ENCODE data around the gene SGTA. TPM values are rescaled to one million over a fixed set of nuclear protein-coding genes. Genes with fewer than 3 reads are reported as not detected.
"Not testable (repeated sequence)": the region's sequence is repeated elsewhere in the genome, so short reads cannot be mapped to it uniquely, and the experiment has no call there.

SGTA gene
- 10 to 100 TPM; 48.7 to 54.4 TPM for total RNA-seq

- peak within 1 kb of the TSS; percentile 93 to 95 for H3K27ac Mint-ChIP-seq
- no peaks in the 10 kb centered on the region for H3K9me3 Mint-ChIP-seq
- peak; percentile 93 to 99 for DNase-seq (ENCODE audit: low spot score in 2 of 2)
Measured at GRCh38 chr19:2782936-2783780, at the start of gene SGTA. TSS of gene SGTA (minus strand) at chr19:2783273. CDS start at chr19:2769068, 14,205 bp downstream.

GRCh38 chr19:2827840-2828489, 44.9 kb upstream of the SGTA start:
- ATAC-seq: no peak
- no peak for DNase-seq (ENCODE audit: low spot score in 2 of 2)
- Mint-ChIP-seq H3K36me3 (peaks cover 20 to 45% of the 10 kb centered on the region in 2 donors), H3K27ac (peak overlapping the region in 1 of 2 donors; percentile 32), H3K9me3 (peaks cover 11 to 24% of the 10 kb centered on the region in 2 donors)

More at GRCh38 chr19:2782936-2783780, at the start of gene SGTA:
- peaks cover 13 to 38% of the 10 kb centered on the region in 2 donors for H3K36me3 Mint-ChIP-seq
- ATAC-seq: peak; percentile 85 to 87

- H3K9me3 Mint-ChIP-seq: peaks cover 8 to 19% of the 10 kb centered on the region in 2 donors
- DNase-seq (ENCODE audit: low spot score in 2 of 2) (no peak), ATAC-seq (no peak)
- H3K36me3 Mint-ChIP-seq: peaks cover 15 to 35% of the 10 kb centered on the region in 2 donors
- no peak overlapping the region for H3K27ac Mint-ChIP-seq
Measured at GRCh38 chr19:2827022-2827421, 43.9 kb upstream of the SGTA start.

- no peak for ATAC-seq
- H3K9me3 Mint-ChIP-seq: peaks cover 5 to 19% of the 10 kb centered on the region in 2 donors
- H3K36me3 Mint-ChIP-seq: peaks cover 15 to 19% of the 10 kb centered on the region in 2 donors
- no peak for DNase-seq (ENCODE audit: low spot score in 2 of 2)
- H3K27ac Mint-ChIP-seq: no peak overlapping the region
Measured at GRCh38 chr19:2824129-2824528, 41.1 kb upstream of the SGTA start.

- Mint-ChIP-seq H3K27ac (no peak overlapping the region), H3K9me3 (peaks cover 4 to 17% of the 10 kb centered on the region in 2 donors), H3K36me3 (peaks cover 14 to 16% of the 10 kb centered on the region in 2 donors)
- ATAC-seq: no peak
- no peak for DNase-seq (ENCODE audit: low spot score in 2 of 2)
Measured at GRCh38 chr19:2823646-2824045, 40.6 kb upstream of the SGTA start.

GRCh38 chr19:2822846-2823245, 39.8 kb upstream of the SGTA start:
- Mint-ChIP-seq H3K36me3 (peaks cover 6 to 8% of the 10 kb centered on the region in 2 donors), H3K9me3 (peaks cover 0 to 11% of the 10 kb centered on the region in 2 donors), H3K27ac (no peak overlapping the region)
- no peak for ATAC-seq
- no peak for DNase-seq (ENCODE audit: low spot score in 2 of 2)

GRCh38 chr19:2820112-2820702, 37.1 kb upstream of the SGTA start:
- H3K36me3 Mint-ChIP-seq: no peaks in the 10 kb centered on the region
- peak overlapping the region; percentile 18 to 44 for H3K27ac Mint-ChIP-seq
- DNase-seq (ENCODE audit: low spot score in 2 of 2): no peak
- ATAC-seq: peak in 1 of 2 donors; percentile 23
- H3K9me3 Mint-ChIP-seq: peaks cover 0 to 4% of the 10 kb centered on the region in 2 donors

GRCh38 chr19:2819540-2820111, 36.6 kb upstream of the SGTA start, which contains the start of gene ZNF554:
TSS of gene ZNF554 (plus strand) at chr19:2819868. CDS start at chr19:2820072, 204 bp downstream.
- DNase-seq (ENCODE audit: low spot score in 2 of 2) (peak; percentile 96 to 99), ATAC-seq (peak; percentile 95 to 98)
- peak within 1 kb of the TSS; percentile 56 to 79 for H3K27ac Mint-ChIP-seq
- peaks cover 0 to 4% of the 10 kb centered on the region in 2 donors for H3K9me3 Mint-ChIP-seq
- H3K36me3 Mint-ChIP-seq: no peaks in the 10 kb centered on the region

GRCh38 chr19:2817237-2817829, 34.3 kb upstream of the SGTA start:
- DNase-seq (ENCODE audit: low spot score in 2 of 2); H3K36me3 Mint-ChIP-seq; H3K9me3 Mint-ChIP-seq: not testable (repeated sequence)
- H3K27ac Mint-ChIP-seq: peak overlapping the region in 1 of 2 donors; percentile 22
- peak in 1 of 2 donors; percentile 21 for ATAC-seq

- no peak for ATAC-seq
- H3K36me3 Mint-ChIP-seq: no peaks in the 10 kb centered on the region
- peaks cover 0 to 4% of the 10 kb centered on the region in 2 donors for H3K9me3 Mint-ChIP-seq
- no peak for DNase-seq (ENCODE audit: low spot score in 2 of 2)
- no peak overlapping the region for H3K27ac Mint-ChIP-seq
Measured at GRCh38 chr19:2816641-2817040, 33.6 kb upstream of the SGTA start.

- ATAC-seq (no peak), DNase-seq (ENCODE audit: low spot score in 2 of 2) (no peak)
- no peak overlapping the region for H3K27ac Mint-ChIP-seq
- no peaks in the 10 kb centered on the region for H3K36me3 Mint-ChIP-seq
- H3K9me3 Mint-ChIP-seq: peaks cover 0 to 4% of the 10 kb centered on the region in 2 donors
Measured at GRCh38 chr19:2815923-2816322, 32.9 kb upstream of the SGTA start.

GRCh38 chr19:2815191-2815614, 32.1 kb upstream of the SGTA start:
- ATAC-seq (no peak), DNase-seq (ENCODE audit: low spot score in 2 of 2) (no peak)
- Mint-ChIP-seq H3K9me3 (peaks cover 0 to 4% of the 10 kb centered on the region in 2 donors), H3K27ac (peak overlapping the region in 1 of 2 donors; percentile 36), H3K36me3 (no peaks in the 10 kb centered on the region)

- no peak overlapping the region for H3K27ac Mint-ChIP-seq
- peaks cover 0 to 2% of the 10 kb centered on the region in 2 donors for H3K36me3 Mint-ChIP-seq
- DNase-seq (ENCODE audit: low spot score in 2 of 2): no peak
- H3K9me3 Mint-ChIP-seq: peaks cover 0 to 4% of the 10 kb centered on the region in 2 donors
- ATAC-seq: no peak
Measured at GRCh38 chr19:2814426-2814825, 31.4 kb upstream of the SGTA start.

- peaks cover 0 to 4% of the 10 kb centered on the region in 2 donors for H3K9me3 Mint-ChIP-seq
- no peak for DNase-seq (ENCODE audit: low spot score in 2 of 2)
- ATAC-seq: no peak
- H3K27ac Mint-ChIP-seq: no peak overlapping the region
- peaks cover 6 to 10% of the 10 kb centered on the region in 2 donors for H3K36me3 Mint-ChIP-seq
Measured at GRCh38 chr19:2813235-2814160, 30.4 kb upstream of the SGTA start.
